Activated CD4-positive, alpha-beta T cell treated with anti-CD3 and anti-CD28 coated beads, Interleukin-2, amount 50 U/mL, for 48 hours (primary cell): ENCODE data around the gene MASP1.
"Not testable (repeated sequence)": the region's sequence is repeated elsewhere in the genome, so short reads cannot be mapped to it uniquely, and the experiment has no call there.

ENCODE experiments used
- DNase-seq, 2 experiments: peaks; one replicate each; pipeline ENCODE4 v3.0.0-alpha.2; 2020

MASP1 gene

DNA sequence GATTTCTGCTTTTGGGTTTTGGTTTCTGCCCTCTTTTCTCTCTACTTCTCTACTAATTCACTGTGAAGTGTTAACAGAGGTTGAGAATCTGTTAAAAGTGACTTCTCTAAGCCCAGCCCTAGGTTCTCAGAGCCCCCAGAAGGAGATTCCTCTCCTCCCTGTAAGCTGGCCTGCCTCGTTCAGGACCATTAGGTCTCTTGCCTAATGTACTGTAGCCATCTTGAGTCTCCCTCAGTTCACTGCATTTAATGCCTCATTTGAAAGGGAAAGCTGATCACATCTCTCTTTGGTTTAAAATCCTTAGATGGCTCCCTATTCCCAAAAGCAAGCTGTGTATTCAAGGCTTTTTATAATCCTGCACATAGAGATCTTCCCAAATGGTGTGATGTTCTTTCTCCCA, 77.9 kb downstream of the MASP1 start:
- no peak for DNase-seq

DNA sequence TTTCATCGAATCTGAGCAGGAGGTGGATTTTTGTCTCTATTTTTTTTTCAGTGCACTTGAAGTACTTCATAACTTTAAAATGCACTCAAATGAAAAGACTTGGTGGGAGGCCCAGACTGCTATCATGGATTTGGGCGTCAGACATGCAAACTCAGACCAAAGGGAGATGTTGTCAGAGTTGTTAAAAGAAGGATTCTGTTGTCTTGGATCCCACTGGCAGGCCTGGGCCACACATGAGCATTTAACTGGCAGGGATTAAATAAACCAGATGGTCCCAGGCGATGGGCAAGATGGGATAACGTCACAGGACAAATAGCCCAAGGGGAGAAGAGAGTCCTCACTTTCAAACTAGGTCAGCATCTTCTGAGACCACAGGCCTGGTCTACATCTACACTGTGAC, 78.8 kb downstream of the MASP1 start:
- no peak for DNase-seq

GRCh38 chr3:187212196-187212545, 79.4 kb downstream of the MASP1 start:
- DNase-seq, result no peak

GRCh38 chr3:187211532-187212195, 79.9 kb downstream of the MASP1 start:
- DNase-seq, result no peak

DNA sequence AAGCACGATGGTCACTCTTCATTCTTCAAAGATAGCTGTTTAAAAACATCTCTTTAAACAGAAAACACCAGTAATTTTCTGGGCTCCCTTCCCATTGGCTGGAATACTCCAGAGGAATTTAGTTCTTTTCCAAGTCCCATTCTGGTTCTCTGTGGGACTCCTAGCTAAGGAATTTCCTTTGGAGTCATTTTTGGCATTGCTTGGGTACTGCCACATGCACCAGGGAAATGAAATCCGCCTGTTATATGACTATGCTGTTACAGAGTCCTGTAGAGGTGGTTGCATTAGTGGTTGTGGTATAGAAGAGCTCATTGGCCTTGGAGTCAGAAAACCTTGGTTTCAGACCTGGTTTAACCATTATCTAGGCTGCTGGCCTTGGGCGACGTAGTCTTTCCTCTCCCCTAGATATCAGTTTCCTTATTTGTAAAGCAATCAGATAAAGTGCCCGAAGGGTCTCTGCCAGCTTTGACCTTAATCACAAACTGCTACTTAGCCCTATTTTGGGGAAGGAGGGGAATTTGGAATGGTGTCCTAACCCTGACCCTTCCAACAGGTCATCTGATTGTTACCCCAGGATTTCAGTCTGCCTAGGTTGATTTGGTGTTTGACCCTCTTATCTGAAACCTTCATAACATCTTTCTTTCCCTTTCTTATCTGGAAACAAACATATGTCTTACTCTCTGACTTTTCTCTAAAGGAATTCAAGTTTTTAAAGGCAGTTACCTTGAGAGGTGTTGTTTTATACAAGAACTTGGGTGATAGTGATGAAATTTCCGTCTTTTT, 80.8 kb downstream of the MASP1 start:
- DNase-seq, result no peak

GRCh38 chr3:187210091-187210490, 81.4 kb downstream of the MASP1 start:
- DNase-seq, result no peak

GRCh38 chr3:187209491-187209890, 82.0 kb downstream of the MASP1 start:
- no peak for DNase-seq

GRCh38 chr3:187208159-187208558, 83.4 kb downstream of the MASP1 start:
- DNase-seq, result no peak

GRCh38 chr3:187207624-187208023, 83.9 kb downstream of the MASP1 start:
- DNase-seq, result no peak

- DNase-seq, result no peak
Measured at GRCh38 chr3:187207062-187207461, 84.5 kb downstream of the MASP1 start.

DNA sequence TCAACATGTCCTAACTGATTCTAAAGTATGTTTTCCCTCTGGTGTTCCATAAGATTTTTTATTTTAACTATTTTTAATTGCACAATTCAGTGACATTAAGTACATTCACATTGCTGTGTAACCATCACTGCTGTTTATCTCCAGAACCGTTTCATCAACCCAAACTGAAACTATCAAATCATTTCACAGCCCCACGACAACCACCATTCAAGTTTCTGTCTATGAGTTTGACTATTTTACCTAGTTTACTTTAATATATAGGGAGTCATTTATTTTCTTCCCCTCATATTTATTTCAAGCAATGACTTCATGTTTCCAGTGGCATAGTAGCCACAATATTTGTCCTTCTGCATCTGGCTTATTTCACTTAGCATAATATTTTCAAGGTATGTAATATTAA, 85.9 kb downstream of the MASP1 start:
- no peak for DNase-seq

DNA sequence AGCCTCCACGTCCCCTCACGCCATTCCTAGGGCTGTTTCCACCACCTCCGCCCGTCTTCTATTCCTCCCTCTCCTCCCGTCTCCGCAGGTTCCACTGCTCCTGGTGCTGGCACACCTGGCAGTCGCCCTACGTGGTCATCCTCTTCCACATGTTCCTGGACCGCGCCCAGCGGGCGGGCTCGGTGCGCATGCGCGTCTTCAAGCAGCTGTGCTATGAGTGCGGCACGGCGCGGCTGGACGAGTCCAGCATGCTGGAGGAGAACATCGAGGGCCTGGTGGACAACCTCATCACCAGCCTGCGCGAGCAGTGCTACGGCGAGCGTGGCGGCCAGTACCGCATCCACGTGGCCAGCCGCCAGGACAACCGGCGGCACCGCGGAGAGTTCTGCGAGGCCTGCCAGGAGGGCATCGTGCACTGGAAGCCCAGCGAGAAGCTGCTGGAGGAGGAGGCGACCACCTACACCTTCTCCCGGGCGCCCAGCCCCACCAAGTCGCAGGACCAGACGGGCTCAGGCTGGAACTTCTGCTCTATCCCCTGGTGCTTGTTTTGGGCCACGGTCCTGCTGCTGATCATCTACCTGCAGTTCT, 92.0 kb downstream of the MASP1 start:
- DNase-seq, result not testable (repeated sequence)

- DNase-seq, result no peak
Measured at GRCh38 chr3:187198490-187198889, 93.0 kb downstream of the MASP1 start.

DNA sequence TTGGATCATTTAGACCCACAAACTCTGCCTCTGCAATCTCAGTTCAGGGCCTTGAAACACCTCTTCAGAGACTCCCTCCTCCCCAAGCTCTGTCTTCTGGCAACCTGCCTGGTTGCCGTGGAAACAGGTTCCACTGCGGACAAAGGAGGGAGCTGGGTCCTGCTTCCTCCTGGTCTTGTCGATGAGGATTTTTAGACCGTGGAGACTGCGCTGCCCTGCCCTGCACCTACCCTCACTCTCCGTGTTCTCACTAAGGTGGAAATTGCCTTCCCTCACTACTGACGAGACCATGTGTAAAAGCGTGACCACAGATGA, 94.2 kb downstream of the MASP1 start, which contains the start of gene RTP1:
TSS of gene RTP1 (plus strand) at position 152 of the 315 bp plus-strand sequence. CDS start at position 182, 30 bp downstream.
- DNase-seq, result no peak

DNA sequence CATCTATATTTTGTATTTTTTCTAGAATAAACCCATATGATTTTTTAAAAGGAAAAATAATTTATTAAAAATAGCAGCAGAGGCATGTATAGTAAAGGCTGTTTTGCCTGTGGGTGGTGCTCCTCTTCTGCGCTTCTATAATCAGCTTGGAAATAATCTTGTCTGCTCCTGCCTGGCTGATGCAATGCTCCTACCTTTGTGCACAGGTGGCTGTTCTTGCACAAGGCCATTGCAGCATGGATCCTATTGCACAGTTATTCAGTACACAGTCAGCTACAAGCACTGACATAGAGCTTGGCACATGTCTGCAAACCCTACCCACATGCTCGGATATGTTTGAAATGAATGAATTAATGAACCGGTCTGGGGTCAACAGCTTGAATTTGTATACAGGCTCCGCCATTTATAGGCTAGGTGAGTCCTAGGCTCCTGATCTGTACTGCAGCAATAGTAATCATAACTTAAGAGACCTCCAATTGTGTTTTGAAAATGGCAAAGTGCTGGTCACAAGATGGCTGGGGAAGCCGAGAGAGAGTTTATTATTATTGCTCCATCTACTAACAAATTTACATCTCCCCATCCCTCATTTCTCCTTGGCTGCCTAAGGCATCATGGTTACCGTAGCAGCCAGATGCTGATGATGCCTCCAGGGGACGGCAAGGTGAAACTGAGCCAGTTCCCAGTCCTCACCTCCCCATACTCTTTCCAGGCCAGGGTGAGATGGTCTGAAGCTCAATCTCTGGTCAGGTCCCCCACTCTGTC, 94.8 kb downstream of the MASP1 start:
- no peak for DNase-seq

- DNase-seq, result no peak
Measured at GRCh38 chr3:187193181-187193580, 98.4 kb downstream of the MASP1 start.

GRCh38 chr3:187191271-187191670, 100.3 kb downstream of the MASP1 start:
- DNase-seq, result no peak

DNA sequence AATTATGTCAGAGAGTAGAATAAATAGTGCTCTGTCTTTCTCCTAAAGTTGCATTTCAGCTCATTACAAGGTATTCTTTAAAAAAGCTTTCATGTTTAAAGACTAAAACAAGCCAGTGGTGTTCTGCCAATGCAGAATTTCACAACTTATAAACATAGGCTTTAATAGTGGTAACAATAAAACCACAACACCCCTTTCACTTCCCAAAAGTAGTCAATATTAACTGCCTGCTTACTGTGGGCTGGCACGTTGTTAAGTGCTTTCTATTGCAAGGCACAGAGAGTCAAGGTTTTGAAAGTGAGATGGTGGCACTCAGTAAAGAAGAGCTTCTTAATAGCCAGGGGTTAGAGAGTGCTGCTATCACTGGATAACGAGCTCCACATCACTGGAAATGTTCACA, 102.6 kb downstream of the MASP1 start:
- DNase-seq, result no peak

- DNase-seq, result no peak
Measured at GRCh38 chr3:187186801-187187421, 104.6 kb downstream of the MASP1 start.

DNA sequence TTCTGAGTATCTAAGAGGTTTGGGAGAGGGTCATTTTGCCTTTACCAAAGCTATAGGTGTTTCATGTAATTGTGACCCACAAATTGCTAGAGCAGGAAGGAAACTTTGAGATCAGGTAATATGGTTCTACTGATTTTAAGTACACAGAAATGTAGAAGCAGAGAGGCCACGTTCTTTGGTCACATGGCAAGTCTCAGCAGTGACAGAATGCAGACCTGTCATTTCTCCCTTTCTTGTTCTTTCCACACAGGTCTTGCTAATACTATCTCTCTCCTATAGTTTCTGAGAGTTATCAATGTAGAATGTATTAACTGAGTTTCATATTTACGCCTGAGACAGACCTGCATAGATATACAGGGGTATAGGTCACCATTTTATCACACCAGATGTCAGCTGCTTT, 105.2 kb downstream of the MASP1 start:
- no peak for DNase-seq

- no peak for DNase-seq
Measured at GRCh38 chr3:187185759-187186158, 105.8 kb downstream of the MASP1 start.
